Subcutaneous adipose tissue (tissue), 4 donors: ENCODE data around the gene GCK. TPM values are rescaled to one million over a fixed set of nuclear protein-coding genes. Genes with fewer than 3 reads are reported as not detected.

Experiments
- total RNA-seq, 4 donors: library from RNA; depleted of rRNA; stranded (reverse); fragments of >200 nt; gene quantifications; one replicate each; pipeline ENCODE4 v1.1.0, GENCODE V29; 2016
- TF ChIP-seq, protein P1 (sequence below): fragments of 450-650 bp; IDR thresholded peaks from one replicate; pipeline ENCODE4 v1.5.1; 2016; ENCODE audit warnings: low read depth, mild to moderate bottlenecking, control low read depth, antibody characterized with exemption, moderate library complexity

Gene GCK
- total RNA-seq, 4 donors from 2014 or later, result 0.22 to 8.1 (median 0.85) TPM; not detected in 1

DNA sequence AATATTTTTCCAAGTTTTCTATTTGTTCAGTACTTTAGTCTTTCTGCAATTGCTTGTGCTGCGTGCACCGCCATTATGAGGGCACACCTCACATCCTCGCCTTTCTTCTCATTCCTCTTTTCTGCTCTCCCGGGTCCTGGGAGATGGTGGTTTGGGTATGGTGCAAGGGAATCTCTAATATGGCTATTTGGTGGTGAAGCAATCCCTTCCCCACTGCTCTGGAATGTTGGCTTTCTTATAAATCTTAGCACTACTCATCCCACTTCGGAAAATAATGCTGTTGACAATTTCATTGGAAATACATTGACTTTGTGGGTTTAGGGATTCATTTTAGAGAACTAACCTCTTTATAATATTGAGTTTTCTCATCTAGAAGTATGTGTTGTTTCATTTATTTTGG is 1.9 kb upstream of the GCK start:
- TF ChIP-seq, protein P1, sequence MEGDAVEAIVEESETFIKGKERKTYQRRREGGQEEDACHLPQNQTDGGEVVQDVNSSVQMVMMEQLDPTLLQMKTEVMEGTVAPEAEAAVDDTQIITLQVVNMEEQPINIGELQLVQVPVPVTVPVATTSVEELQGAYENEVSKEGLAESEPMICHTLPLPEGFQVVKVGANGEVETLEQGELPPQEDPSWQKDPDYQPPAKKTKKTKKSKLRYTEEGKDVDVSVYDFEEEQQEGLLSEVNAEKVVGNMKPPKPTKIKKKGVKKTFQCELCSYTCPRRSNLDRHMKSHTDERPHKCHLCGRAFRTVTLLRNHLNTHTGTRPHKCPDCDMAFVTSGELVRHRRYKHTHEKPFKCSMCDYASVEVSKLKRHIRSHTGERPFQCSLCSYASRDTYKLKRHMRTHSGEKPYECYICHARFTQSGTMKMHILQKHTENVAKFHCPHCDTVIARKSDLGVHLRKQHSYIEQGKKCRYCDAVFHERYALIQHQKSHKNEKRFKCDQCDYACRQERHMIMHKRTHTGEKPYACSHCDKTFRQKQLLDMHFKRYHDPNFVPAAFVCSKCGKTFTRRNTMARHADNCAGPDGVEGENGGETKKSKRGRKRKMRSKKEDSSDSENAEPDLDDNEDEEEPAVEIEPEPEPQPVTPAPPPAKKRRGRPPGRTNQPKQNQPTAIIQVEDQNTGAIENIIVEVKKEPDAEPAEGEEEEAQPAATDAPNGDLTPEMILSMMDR, result no peak

DNA sequence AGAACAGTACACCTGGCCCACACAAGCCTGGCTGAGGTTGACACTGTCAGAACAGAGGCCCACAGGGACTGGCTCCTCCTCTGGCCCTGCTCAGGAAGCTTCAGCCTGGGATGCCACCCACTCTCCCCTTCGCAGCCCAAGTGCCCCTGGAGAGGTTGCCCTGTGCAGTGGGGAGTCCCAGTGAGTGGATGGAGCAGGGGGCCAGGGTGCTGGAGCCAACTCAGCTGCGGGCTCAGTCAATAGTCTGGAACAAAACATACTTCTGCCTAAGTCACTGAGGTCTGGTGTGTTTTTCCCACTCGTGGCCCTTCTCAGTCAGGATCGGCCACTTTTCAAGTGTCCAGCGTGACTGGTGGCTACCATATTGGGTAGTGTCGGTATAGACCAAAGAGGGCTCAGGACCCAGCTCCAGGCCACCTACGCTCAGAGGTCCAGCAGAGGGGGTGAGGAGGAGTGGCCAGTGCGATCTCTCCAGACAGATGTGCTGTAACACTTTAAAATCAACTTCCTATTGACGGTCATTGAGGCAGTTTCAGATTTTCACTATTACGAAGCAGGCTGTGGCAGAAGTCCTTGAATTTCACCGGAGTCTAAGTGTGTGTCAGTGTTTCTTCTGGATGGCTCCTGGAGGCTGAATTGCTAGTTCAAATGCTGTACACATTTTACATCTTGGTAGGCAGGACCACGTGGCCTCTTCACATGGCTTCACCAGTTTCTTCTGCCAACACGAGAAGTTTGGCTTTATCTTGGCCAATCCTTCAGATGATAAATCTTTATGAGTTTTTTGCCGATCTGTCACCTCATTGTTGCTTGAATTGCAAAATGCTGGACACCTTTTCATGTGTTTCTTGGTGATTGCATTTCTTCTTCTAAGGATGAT is 994 bp upstream of the GCK start:
- TF ChIP-seq, protein P1, result no peak

DNA sequence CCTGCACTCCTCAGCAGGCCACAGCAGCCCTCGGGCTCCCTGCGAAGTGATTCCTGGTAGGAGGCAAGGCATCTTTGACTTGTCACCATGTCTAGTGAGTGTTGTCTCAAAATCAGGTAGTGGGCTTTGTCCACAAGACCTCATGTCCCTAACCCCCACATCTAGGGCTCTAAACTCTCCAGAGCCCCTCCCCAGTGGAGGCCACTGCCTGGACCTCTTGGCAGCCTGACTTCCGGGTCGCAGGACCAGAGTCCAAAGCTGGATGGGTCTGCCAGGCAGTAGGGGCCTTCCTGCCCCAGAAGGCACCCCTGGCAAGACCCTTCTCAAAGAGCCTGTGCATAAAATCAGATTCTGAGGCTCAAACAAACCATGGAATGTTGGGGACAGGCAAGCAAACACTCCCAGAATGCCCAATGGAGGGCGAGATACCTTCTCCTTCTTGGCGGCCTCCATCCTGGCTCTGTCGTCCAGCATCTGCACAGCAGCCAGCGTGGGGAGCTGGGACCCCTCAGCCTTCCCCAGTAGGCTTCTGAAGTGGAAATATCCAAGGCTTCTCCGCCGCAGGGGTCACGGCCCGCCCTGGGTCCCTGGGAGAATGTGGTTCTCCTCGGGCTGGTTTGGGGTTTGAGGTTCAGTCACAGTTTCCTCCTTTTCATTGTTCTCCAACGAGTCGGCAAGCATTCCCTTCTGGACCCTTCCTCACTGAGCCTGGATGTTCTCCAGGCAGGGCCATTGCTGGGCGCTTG is 586 bp downstream of the GCK start:
- TF ChIP-seq, protein P1, result no peak

DNA sequence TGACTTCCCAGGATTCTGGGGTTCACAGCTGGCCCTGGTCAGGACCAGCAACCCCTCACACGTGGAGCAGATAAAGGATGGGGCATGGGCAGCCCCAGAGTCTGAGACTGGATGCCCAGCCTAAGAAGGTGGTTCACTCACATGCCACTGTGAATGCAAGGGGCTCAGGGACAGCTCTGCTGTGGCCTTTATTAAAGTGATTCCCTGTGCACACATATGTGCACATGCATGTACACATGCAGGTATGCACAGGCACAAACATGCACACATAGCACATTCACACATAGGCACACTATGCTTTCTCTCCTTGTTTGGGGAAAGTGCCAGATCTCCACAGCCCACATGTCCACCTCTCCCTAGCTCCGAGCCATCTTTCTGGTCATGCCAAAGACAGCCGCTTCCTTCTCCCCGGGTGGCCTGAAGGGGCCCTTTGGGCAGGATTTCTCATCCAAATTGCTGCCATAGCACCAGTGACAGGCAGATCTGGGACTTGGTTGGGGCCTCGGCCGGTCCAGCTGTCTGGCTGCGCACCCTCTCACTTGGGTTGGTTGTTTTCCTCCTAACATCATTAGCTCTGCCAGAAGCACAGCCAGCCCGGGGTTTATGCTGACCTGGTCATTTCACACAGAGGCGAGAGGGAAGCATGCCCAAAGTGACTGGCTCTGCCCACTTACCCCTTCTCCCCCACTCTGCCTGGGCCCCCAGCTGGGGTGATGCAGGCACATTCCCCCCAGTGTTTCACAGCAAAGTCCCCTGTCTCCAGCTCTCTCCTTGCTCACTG is 1.4 kb downstream of the GCK start:
- TF ChIP-seq, protein P1, result no peak

DNA sequence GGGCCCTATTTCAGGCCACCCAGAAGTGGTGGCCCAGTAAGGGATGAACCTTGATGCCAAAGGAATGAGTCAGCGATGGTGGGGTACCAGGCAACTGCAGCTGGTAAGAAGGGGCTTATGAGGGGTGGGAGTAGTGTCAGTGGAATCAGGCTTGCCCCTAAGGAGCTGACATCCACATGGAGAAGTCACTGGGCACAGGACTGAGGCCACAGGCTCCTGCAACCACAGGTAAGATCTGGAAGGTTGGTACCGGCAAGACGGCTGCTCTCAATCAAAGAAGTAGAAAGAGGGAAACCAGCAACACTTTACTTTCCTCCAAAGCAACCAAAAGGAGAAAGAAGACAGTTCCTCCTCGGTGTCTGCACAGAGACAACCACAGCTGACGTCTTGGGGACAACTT is 2.5 kb downstream of the GCK start:
- TF ChIP-seq, protein P1, result no peak

DNA sequence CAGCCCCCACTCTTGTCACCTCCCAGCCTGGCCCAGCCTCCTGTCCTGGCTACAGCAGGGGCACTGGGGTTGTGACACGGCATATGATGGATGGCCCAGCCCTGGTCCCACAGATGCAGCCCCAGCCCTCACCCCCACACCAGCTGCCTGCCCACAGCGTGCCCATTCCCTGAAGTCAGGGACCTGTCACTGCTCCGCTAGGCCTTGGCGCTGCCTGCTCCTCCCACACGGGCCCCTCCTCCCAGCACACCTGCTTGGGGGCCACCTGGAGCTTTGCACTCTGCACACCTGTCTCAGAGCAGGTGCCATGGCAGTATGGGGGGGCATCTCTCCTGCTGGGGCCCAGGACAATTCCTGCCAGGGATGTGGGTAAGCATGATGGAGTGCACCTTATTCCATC is 3.5 kb downstream of the GCK start:
- TF ChIP-seq, protein P1, result no peak
